Measurements from ENCODE around the gene FAM221B. TPM values are rescaled to one million over a fixed set of nuclear protein-coding genes. Genes with fewer than 3 reads are reported as not detected.

Gene FAM221B
- total and polyA plus RNA-seq, 7 experiments from 2014 or later, result 0.32 TPM; not detected in 6

DNA sequence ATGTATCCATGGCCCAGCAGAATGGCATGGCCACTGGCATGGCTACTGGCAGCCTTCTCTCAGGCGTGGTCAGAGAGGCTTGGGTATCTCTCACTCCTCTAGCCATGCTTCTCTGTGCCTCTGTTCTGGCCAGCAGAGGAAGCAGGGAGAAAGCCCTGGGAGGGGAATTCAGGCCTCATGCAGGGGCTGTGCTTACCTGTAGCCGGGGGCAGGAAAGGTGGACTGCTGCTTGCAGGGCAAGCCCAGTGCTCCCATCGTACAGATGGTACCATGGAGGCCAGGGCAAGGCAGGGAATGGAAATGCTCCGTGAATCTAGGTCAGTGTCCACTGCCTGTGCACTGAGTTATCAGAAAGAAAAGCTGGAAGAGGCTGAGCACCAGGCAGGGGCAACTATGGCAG, 39.0 kb upstream of the FAM221B start:
- CTCF ChIA-PET, result no interaction called here
- Mint-ChIP-seq H3K27ac (no peak overlapping the region), H3K4me3 (no peak overlapping the region), H3K4me1 (peaks cover 0 to 1% (median 0%) of the 10 kb centered on the region in 7 donors), H3K27me3 (peaks cover under 1 to 20% (median 17%) of the 10 kb centered on the region in 5 donors), H3K36me3 (no peaks in the 10 kb centered on the region), H3K9me3 (no peaks in the 10 kb centered on the region)
- H3K27ac ChIP-seq (ENCODE audit: low read depth, low read length), result no peak overlapping the region
- POLR2A ChIA-PET, result no interaction called here
- H3K36me3 ChIP-seq (ENCODE audit: control insufficient read depth in 2 of 3, insufficient read depth in 3 of 3, low read length in 3 of 3), result no peaks in the 10 kb centered on the region
- H3K4me1 ChIP-seq (ENCODE audit: control insufficient read depth in 2 of 2, insufficient read depth in 2 of 2, low read length in 2 of 2), result no peaks in the 10 kb centered on the region
- ATAC-seq (no peak), DNase-seq (no peak)
- intact Hi-C loops (cut with micrococcal nuclease), result no loop called here
- no peak overlapping the region for H3K4me3 ChIP-seq (ENCODE audit: low read length)
- H3K9me3 ChIP-seq (ENCODE audit: control insufficient read depth in 2 of 3, low read length in 3 of 3), result no peaks in the 10 kb centered on the region
- H3K27me3 ChIP-seq (ENCODE audit: control insufficient read depth in 2 of 2, insufficient read depth in 2 of 2, low read length in 2 of 2), result no peaks in the 10 kb centered on the region

DNA sequence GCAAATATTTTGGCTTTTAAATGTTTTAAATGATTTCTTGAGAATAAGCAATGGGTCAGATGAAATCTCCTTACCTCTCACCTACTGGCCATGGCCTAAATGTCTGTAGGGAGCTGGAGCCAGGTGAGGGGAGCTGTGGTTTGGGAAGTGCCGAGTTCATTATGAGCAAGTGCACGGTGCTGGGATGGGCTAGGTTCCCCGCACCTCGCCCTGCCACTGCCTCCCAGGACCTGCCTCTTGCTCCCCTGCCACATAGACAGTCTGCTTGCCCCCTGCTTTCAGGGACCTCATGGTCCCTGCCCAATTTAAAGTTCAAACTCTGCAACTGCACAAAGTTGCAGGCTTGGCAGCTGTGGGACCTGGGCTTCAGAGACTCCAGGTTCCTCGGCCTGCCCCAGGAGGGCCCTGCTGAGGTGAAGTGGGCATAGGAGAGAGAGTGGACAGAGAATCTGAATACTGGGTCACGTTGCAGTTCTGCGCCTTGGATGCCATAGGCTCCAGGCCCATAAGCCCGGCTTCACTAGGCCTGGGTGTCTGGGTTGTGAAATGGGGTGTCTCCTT, 36.2 kb upstream of the FAM221B start:
- H3K4me1 Mint-ChIP-seq, result peaks cover 0 to 4% (median 0%) of the 10 kb centered on the region in 7 donors

GRCh38 chr9:35863583-35863982, 35.1 kb upstream of the FAM221B start:
- ATAC-seq, result no peak

More for the DNA sequence above, 36.2 kb upstream of the FAM221B start:
- Histone ChIP-seq H3K9me3 (ENCODE audit: control insufficient read depth in 2 of 3, low read length in 3 of 3) (no peaks in the 10 kb centered on the region), H3K36me3 (ENCODE audit: control insufficient read depth in 2 of 3, insufficient read depth in 3 of 3, low read length in 3 of 3) (no peaks in the 10 kb centered on the region), H3K4me1 (ENCODE audit: control insufficient read depth in 2 of 2, insufficient read depth in 2 of 2, low read length in 2 of 2) (no peaks in the 10 kb centered on the region), H3K4me3 (ENCODE audit: low read length) (no peak overlapping the region), H3K27me3 (ENCODE audit: control insufficient read depth in 2 of 2, insufficient read depth in 2 of 2, low read length in 2 of 2) (no peaks in the 10 kb centered on the region), H3K27ac (ENCODE audit: low read depth, low read length) (no peak overlapping the region)
- POLR2A ChIA-PET, result interaction anchor here (0.6 to 1.0 kb wide), 2 partner anchors 20 to 294 kb away, joined by 3 to 5 read pairs; no protein-coding TSS in a partner anchor
- ATAC-seq, result no peak
- DNase-seq, result no peak
- Mint-ChIP-seq H3K27ac (no peak overlapping the region), H3K27me3 (peaks cover 6 to 28% (median 22%) of the 10 kb centered on the region in 5 donors), H3K4me3 (no peak overlapping the region), H3K9me3 (no peaks in the 10 kb centered on the region), H3K36me3 (no peaks in the 10 kb centered on the region)
- CTCF ChIA-PET, result no interaction called here
- intact Hi-C loops (cut with micrococcal nuclease), result no loop called here

GRCh38 chr9:35862328-35862727, 33.8 kb upstream of the FAM221B start:
- Mint-ChIP-seq H3K36me3 (no peaks in the 10 kb centered on the region), H3K27me3 (peaks cover 0 to 25% (median 17%) of the 10 kb centered on the region in 5 donors), H3K4me3 (no peak overlapping the region), H3K27ac (no peak overlapping the region), H3K4me1 (peaks cover 0 to 13% (median under 1%) of the 10 kb centered on the region in 7 donors), H3K9me3 (no peaks in the 10 kb centered on the region)
- CTCF ChIA-PET, result no interaction called here
- DNase-seq, result no peak
- H3K4me3 ChIP-seq (ENCODE audit: low read length), result no peak overlapping the region
- H3K27me3 ChIP-seq (ENCODE audit: control insufficient read depth in 2 of 2, insufficient read depth in 2 of 2, low read length in 2 of 2), result no peaks in the 10 kb centered on the region
- POLR2A ChIA-PET, result no interaction called here
- H3K4me1 ChIP-seq (ENCODE audit: control insufficient read depth in 2 of 2, insufficient read depth in 2 of 2, low read length in 2 of 2), result no peaks in the 10 kb centered on the region
- no peak for ATAC-seq
- no peak overlapping the region for H3K27ac ChIP-seq (ENCODE audit: low read depth, low read length)
- intact Hi-C loops (cut with micrococcal nuclease), result no loop called here
- H3K36me3 ChIP-seq (ENCODE audit: control insufficient read depth in 2 of 3, insufficient read depth in 3 of 3, low read length in 3 of 3), result no peaks in the 10 kb centered on the region
- no peaks in the 10 kb centered on the region for H3K9me3 ChIP-seq (ENCODE audit: control insufficient read depth in 2 of 3, low read length in 3 of 3)

More at GRCh38 chr9:35863583-35863982, 35.1 kb upstream of the FAM221B start:
- intact Hi-C loops (cut with micrococcal nuclease), result no loop called here
- H3K4me1 Mint-ChIP-seq, result peaks cover 0 to 13% (median 0%) of the 10 kb centered on the region in 7 donors
- H3K27me3 ChIP-seq (ENCODE audit: control insufficient read depth in 2 of 2, insufficient read depth in 2 of 2, low read length in 2 of 2), result no peaks in the 10 kb centered on the region
- no peak overlapping the region for H3K4me3 Mint-ChIP-seq
- ChIA-PET POLR2A (no interaction called here), CTCF (interaction anchor here (0.7 kb wide), 2 partner anchors 19 to 213 kb away, joined by 3 read pairs; partner anchors contain the start of gene SIT1)
- no peaks in the 10 kb centered on the region for H3K9me3 ChIP-seq (ENCODE audit: control insufficient read depth in 2 of 3, low read length in 3 of 3)
- DNase-seq, result no peak
- no peaks in the 10 kb centered on the region for H3K9me3 Mint-ChIP-seq
- H3K4me1 ChIP-seq (ENCODE audit: control insufficient read depth in 2 of 2, insufficient read depth in 2 of 2, low read length in 2 of 2), result no peaks in the 10 kb centered on the region
- H3K4me3 ChIP-seq (ENCODE audit: low read length), result no peak overlapping the region
- H3K27ac Mint-ChIP-seq, result no peak overlapping the region
- no peak overlapping the region for H3K27ac ChIP-seq (ENCODE audit: low read depth, low read length)
- H3K36me3 Mint-ChIP-seq, result no peaks in the 10 kb centered on the region
- H3K36me3 ChIP-seq (ENCODE audit: control insufficient read depth in 2 of 3, insufficient read depth in 3 of 3, low read length in 3 of 3), result no peaks in the 10 kb centered on the region
- peaks cover 6 to 28% (median 17%) of the 10 kb centered on the region in 5 donors for H3K27me3 Mint-ChIP-seq

- ATAC-seq (no peak), DNase-seq (no peak)
- Mint-ChIP-seq H3K27ac (no peak overlapping the region), H3K36me3 (no peaks in the 10 kb centered on the region), H3K4me3 (no peak overlapping the region), H3K27me3 (peaks cover 0 to 28% (median 19%) of the 10 kb centered on the region in 5 donors), H3K9me3 (no peaks in the 10 kb centered on the region), H3K4me1 (peaks cover 0 to 13% (median 3%) of the 10 kb centered on the region in 7 donors)
- no peak overlapping the region for H3K4me3 ChIP-seq (ENCODE audit: low read length)
- intact Hi-C loops (cut with micrococcal nuclease), result no loop called here
- ChIA-PET CTCF (interaction anchor here (0.6 kb wide), 2 partner anchors 73 to 104 kb away, joined by 3 to 4 read pairs; no protein-coding TSS in a partner anchor), POLR2A (no interaction called here)
- H3K36me3 ChIP-seq (ENCODE audit: control insufficient read depth in 2 of 3, insufficient read depth in 3 of 3, low read length in 3 of 3), result no peaks in the 10 kb centered on the region
- H3K27ac ChIP-seq (ENCODE audit: low read depth, low read length), result no peak overlapping the region
- H3K4me1 ChIP-seq (ENCODE audit: control insufficient read depth in 2 of 2, insufficient read depth in 2 of 2, low read length in 2 of 2), result no peaks in the 10 kb centered on the region
- H3K9me3 ChIP-seq (ENCODE audit: control insufficient read depth in 2 of 3, low read length in 3 of 3), result no peaks in the 10 kb centered on the region
- H3K27me3 ChIP-seq (ENCODE audit: control insufficient read depth in 2 of 2, insufficient read depth in 2 of 2, low read length in 2 of 2), result no peaks in the 10 kb centered on the region
Observed at GRCh38 chr9:35861161-35861897, 32.8 kb upstream of the FAM221B start.

DNA sequence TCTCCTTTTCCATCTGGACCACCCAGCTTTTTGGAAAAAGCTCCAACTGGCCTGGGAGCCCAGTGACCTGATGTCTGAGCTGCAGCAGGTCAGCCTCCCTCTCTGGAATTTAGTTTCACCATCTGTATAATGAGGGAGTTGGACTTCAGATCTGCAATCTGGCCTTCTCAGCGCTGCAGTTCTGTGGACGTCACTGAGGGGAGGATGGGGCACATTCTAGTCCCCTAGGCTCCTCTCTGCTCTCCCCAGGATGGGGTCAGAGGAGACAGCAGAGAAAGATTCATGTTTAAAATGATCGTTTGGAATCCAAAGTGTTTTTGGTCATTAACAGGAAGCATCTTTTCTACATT, 31.4 kb upstream of the FAM221B start:
- no peak for ATAC-seq
- Histone ChIP-seq H3K9me3 (ENCODE audit: control insufficient read depth in 2 of 3, low read length in 3 of 3) (no peaks in the 10 kb centered on the region), H3K27me3 (ENCODE audit: control insufficient read depth in 2 of 2, insufficient read depth in 2 of 2, low read length in 2 of 2) (no peaks in the 10 kb centered on the region), H3K4me1 (ENCODE audit: control insufficient read depth in 2 of 2, insufficient read depth in 2 of 2, low read length in 2 of 2) (no peaks in the 10 kb centered on the region), H3K4me3 (ENCODE audit: low read length) (no peak overlapping the region), H3K27ac (ENCODE audit: low read depth, low read length) (no peak overlapping the region), H3K36me3 (ENCODE audit: control insufficient read depth in 2 of 3, insufficient read depth in 3 of 3, low read length in 3 of 3) (no peaks in the 10 kb centered on the region)
- Mint-ChIP-seq H3K4me1 (peaks cover 0 to 13% (median 3%) of the 10 kb centered on the region in 7 donors), H3K27me3 (peaks cover 0 to 21% (median 17%) of the 10 kb centered on the region in 5 donors), H3K4me3 (no peak overlapping the region), H3K36me3 (no peaks in the 10 kb centered on the region), H3K27ac (no peak overlapping the region), H3K9me3 (no peaks in the 10 kb centered on the region)
- CTCF ChIA-PET, result no interaction called here
- no peak for DNase-seq
- POLR2A ChIA-PET, result no interaction called here
- intact Hi-C loops (cut with micrococcal nuclease), result no loop called here
